ENCODE results near the gene PRR30. TPM values are rescaled to one million over a fixed set of nuclear protein-coding genes. Genes with fewer than 3 reads are reported as not detected.

Gene PRR30
- total RNA-seq, 4 donors from 2014 or later: not detected

DNA sequence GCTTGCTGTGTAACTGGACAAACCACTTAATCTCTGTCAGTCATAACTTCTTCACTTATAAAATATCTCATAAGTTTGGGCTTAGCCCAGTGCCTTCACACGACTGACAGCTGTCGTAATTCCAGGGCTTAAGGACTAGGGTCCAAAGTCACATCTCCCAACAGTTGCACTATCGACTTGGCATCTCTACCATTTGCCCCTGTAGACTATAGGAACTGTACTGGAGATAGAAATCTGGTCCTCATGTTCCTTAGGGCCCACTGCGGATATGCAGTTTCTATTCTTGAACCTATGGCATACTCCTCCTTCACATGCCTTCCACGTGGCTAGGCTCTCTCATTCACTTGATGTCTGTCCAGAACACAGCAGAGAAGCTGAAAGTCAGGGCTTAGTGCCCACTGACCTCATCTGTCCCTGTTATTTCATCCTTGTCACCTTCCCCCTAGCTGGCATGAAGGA, 12.9 kb downstream of the PRR30 start:
- DNase-seq: peak; percentile 82 to 84
- ATAC-seq: peak; percentile 75 to 96
- no peaks in the 10 kb centered on the region for H3K27me3 ChIP-seq
- H3K36me3 ChIP-seq: peaks cover 0 to 9% of the 10 kb centered on the region in 2 donors
- H3K4me3 ChIP-seq: no peak overlapping the region
- intact Hi-C loops (cut with DNase I; ENCODE audit: low total_unique reads) (no loop called here), in situ Hi-C loops (cut with MboI; ENCODE audit: low sequenced_read_pairs in 4 of 4) (no loop called here)
- H3K27ac ChIP-seq: peak overlapping the region; percentile 83 to 93 (median 86)
- peaks cover 15 to 27% of the 10 kb centered on the region in 2 donors for H3K4me1 ChIP-seq
- H3K9me3 ChIP-seq: no peaks in the 10 kb centered on the region
- TF ChIP-seq, protein P1, sequence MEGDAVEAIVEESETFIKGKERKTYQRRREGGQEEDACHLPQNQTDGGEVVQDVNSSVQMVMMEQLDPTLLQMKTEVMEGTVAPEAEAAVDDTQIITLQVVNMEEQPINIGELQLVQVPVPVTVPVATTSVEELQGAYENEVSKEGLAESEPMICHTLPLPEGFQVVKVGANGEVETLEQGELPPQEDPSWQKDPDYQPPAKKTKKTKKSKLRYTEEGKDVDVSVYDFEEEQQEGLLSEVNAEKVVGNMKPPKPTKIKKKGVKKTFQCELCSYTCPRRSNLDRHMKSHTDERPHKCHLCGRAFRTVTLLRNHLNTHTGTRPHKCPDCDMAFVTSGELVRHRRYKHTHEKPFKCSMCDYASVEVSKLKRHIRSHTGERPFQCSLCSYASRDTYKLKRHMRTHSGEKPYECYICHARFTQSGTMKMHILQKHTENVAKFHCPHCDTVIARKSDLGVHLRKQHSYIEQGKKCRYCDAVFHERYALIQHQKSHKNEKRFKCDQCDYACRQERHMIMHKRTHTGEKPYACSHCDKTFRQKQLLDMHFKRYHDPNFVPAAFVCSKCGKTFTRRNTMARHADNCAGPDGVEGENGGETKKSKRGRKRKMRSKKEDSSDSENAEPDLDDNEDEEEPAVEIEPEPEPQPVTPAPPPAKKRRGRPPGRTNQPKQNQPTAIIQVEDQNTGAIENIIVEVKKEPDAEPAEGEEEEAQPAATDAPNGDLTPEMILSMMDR (IDR thresholded peaks at IDR 0.05 in 4 of 5, conservative IDR thresholded peaks at IDR 0.05 in 1 of 5): no peak
- peak in 1 of 2 donors; percentile 55 for TF ChIP-seq POLR2A (IDR thresholded peaks at IDR 0.05)

DNA sequence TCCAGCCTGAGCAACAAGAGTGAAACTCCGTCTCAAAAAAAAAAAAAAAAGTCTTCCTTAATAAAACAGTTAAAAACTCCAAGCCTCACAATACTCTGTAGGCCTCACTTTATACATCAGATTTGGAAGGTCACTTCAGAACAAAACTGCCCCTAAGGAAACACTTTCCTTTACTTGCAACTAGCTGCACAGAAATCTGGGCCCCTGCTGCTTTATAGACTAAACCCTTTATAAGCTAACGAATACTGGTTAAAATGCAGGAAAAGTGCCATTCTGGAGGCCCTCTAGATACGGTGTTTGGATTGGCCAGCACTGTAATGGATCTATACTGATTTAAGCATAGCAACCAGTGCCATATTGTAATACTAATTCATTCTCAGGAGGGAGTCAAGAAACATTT, 14.1 kb downstream of the PRR30 start:
- peak overlapping the region; percentile 83 to 93 (median 86) for H3K27ac ChIP-seq
- H3K27me3 ChIP-seq: no peaks in the 10 kb centered on the region
- ATAC-seq (no peak), DNase-seq (no peak)
- TF ChIP-seq, protein P1 (IDR thresholded peaks at IDR 0.05 in 4 of 5, conservative IDR thresholded peaks at IDR 0.05 in 1 of 5): no peak
- no peak for TF ChIP-seq POLR2A (IDR thresholded peaks at IDR 0.05)
- intact Hi-C loops (cut with DNase I; ENCODE audit: low total_unique reads) (no loop called here), in situ Hi-C loops (cut with MboI; ENCODE audit: low sequenced_read_pairs in 4 of 4) (no loop called here)
- peaks cover 15 to 27% of the 10 kb centered on the region in 2 donors for H3K4me1 ChIP-seq
- H3K9me3 ChIP-seq: no peaks in the 10 kb centered on the region
- no peaks in the 10 kb centered on the region for H3K36me3 ChIP-seq
- H3K4me3 ChIP-seq: no peak overlapping the region

DNA sequence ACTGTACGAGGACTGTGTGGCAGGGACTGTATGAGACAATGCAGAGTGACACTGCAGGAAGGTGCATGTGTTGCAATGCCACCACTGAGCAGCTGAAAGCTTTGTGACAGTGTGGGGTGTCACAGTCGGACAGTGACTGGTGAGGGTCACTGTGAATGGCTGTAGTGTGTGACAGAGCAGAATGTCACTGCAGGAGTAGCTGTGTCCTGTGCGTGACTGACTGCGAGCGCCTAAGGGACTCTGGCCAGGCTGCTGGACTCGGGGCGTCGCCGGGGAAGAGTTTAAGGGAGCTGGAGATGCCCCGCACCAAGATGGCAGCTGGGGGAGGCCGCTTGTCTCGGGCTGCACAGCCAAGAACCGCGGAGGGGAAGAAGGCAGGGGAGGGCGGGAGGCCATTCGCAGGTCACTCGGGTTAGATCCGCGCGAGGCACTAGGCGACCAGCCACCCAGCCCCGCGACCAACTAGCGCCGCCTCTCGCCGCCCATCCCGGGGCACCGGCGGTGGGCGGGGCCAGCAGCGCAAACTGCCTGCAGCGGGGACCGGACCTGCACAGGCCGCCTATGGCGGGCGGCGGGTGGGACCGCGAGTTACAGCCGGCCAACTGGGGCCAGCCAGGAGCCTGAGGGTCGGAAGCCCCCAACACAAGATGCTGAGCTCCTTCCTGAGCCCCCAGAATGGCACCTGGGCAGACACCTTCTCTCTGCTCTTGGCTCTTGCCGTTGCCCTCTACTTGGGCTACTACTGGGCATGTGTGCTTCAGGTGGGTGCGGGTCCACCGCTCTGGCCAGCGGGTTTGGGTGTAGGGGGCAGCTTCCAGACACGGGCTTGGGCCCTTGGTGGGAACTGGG, 15.7 kb downstream of the PRR30 start, which contains the start of gene ABHD1:
TSS of gene ABHD1 (plus strand) at position 514 of the 849 bp plus-strand sequence. CDS start at position 648, 134 bp downstream.
- TF ChIP-seq, protein P1 (IDR thresholded peaks at IDR 0.05 in 4 of 5, conservative IDR thresholded peaks at IDR 0.05 in 1 of 5): no peak
- peak; percentile 56 to 71 for TF ChIP-seq POLR2A (IDR thresholded peaks at IDR 0.05)
- intact Hi-C loops (cut with DNase I; ENCODE audit: low total_unique reads) (loop anchor here (5.0 kb wide), 1 partner anchor 159 kb away; the partner anchor contains the start of gene TRIM54), in situ Hi-C loops (cut with MboI; ENCODE audit: low sequenced_read_pairs in 4 of 4) (no loop called here)
- Histone ChIP-seq H3K27me3 (no peaks in the 10 kb centered on the region), H3K4me3 (peak within 1 kb of the TSS; percentile 65 to 80 (median 70)), H3K36me3 (no peaks in the 10 kb centered on the region), H3K4me1 (peaks cover 16 to 27% of the 10 kb centered on the region in 2 donors), H3K9me3 (no peaks in the 10 kb centered on the region), H3K27ac (peak within 1 kb of the TSS; percentile 83 to 93 (median 86))
- ATAC-seq (peak; percentile 57 to 83), DNase-seq (peak; percentile 57 to 76)

DNA sequence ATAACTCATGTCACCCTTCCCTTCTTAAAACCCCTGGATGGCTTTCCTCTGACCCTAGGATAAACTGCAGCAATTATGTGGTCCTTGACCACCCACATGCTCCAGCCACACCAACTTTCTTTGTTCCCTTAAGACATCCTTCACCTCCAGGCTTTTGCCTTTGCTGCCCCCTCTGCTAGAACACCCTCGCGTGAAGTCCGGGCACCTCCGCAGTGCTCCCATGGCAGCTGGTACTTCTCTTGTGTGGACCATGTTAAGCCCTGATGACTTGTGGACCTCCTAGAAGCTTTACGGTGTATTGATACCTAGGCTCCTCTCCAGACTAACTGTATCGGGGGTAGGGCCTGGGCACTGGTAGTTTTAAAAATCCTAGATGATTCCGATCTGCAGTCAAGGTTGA, 16.4 kb downstream of the PRR30 start:
- Histone ChIP-seq H3K4me3 (peak overlapping the region in 3 of 4 donors; percentile 65 to 80 (median 74)), H3K4me1 (peaks cover 21 to 30% of the 10 kb centered on the region in 2 donors), H3K27me3 (peaks cover 0 to 5% (median 0%) of the 10 kb centered on the region in 3 donors), H3K9me3 (no peaks in the 10 kb centered on the region), H3K27ac (peak overlapping the region; percentile 83 to 93 (median 86)), H3K36me3 (no peaks in the 10 kb centered on the region)
- in situ Hi-C loops (cut with MboI; ENCODE audit: low sequenced_read_pairs in 4 of 4) (no loop called here), intact Hi-C loops (cut with DNase I; ENCODE audit: low total_unique reads) (loop anchor here (5.0 kb wide), 1 partner anchor 160 kb away; the partner anchor contains the start of gene TRIM54)
- ATAC-seq (no peak), DNase-seq (no peak)
- TF ChIP-seq, protein P1 (IDR thresholded peaks at IDR 0.05 in 4 of 5, conservative IDR thresholded peaks at IDR 0.05 in 1 of 5): no peak
- TF ChIP-seq POLR2A (IDR thresholded peaks at IDR 0.05): no peak
